ENCODE results near the gene USP28. TPM values are rescaled to one million over a fixed set of nuclear protein-coding genes. Genes with fewer than 3 reads are reported as not detected.

Gene USP28
- total RNA-seq, 1 donor from 2014 or later: 89.8 TPM

DNA sequence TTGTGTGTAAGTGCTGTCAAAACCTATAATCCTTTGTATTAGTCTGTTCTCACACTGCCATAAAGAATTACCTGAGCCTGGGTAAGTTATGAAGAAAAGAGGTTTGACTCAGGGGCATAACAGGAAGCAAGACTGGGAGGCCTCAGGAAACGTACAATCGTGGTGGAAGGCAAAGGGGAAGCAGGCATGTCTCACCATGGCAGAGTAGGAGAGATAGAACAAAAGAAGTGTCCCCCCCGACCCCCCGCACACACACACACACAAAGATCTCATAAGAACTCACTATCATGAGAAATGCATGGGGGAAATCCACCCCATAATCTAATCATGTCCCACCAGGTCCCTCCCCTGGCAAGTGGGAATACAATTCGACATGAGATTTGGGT is 2.3 kb upstream of the USP28 start:
- Mint-ChIP-seq H3K4me1 (ENCODE audit: unreplicated experiment) (peaks cover 47% of the 10 kb centered on the region), H3K4me3 (ENCODE audit: unreplicated experiment) (peak overlapping the region; percentile 76), H3K36me3 (ENCODE audit: low read depth, unreplicated experiment) (peaks cover 8% of the 10 kb centered on the region), H3K27me3 (ENCODE audit: unreplicated experiment) (peaks cover 18% of the 10 kb centered on the region), H3K27ac (ENCODE audit: unreplicated experiment) (peak overlapping the region; percentile 99), H3K9me3 (ENCODE audit: unreplicated experiment) (no peaks in the 10 kb centered on the region)
- no peak for DNase-seq (ENCODE audit: low spot score)
- TF ChIP-seq, protein P1, sequence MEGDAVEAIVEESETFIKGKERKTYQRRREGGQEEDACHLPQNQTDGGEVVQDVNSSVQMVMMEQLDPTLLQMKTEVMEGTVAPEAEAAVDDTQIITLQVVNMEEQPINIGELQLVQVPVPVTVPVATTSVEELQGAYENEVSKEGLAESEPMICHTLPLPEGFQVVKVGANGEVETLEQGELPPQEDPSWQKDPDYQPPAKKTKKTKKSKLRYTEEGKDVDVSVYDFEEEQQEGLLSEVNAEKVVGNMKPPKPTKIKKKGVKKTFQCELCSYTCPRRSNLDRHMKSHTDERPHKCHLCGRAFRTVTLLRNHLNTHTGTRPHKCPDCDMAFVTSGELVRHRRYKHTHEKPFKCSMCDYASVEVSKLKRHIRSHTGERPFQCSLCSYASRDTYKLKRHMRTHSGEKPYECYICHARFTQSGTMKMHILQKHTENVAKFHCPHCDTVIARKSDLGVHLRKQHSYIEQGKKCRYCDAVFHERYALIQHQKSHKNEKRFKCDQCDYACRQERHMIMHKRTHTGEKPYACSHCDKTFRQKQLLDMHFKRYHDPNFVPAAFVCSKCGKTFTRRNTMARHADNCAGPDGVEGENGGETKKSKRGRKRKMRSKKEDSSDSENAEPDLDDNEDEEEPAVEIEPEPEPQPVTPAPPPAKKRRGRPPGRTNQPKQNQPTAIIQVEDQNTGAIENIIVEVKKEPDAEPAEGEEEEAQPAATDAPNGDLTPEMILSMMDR (IDR thresholded peaks at IDR 0.05; ENCODE audit: unreplicated experiment): no peak

DNA sequence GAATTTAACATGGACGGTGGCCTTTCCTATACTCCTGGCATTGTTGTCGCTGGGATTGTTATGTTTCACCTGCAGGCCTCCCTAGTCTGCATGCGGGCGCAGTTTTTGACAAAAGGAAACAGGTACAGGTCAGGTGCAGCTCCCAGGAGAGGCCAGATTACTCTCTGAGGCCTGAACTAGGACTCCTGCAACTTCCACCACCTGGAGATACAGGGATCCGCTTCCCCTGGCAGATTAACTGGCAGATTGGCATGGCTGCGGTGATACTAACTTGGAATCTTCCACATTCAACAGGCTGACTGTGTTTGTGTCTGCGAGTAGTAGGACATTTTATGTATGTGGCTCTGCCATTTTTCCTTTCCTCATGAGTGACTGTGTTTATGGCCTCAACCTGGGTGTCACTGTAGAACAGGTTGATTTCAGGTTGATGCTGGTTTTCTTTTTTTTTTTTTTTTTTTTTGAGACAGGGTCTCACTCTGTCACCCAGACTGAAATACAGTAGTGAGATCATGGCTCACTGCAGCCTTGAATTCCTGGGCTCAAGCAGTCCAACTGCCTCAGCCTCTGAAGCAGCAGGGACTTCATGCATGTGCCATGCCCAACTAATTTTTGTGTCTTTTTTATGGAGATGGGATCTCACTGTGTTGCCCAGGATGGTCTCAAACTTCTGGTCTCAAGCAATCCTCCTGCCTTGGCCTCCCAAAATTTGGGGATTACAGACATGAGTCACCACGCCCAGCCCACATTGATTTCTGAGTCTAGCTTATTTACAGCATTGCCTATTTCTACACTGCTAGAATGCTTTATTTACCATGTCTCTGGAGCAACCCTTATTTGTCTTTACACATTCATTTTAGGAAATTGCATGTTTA is 1.7 kb upstream of the USP28 start:
- no peak for DNase-seq (ENCODE audit: low spot score)
- Mint-ChIP-seq H3K9me3 (ENCODE audit: unreplicated experiment) (no peaks in the 10 kb centered on the region), H3K27me3 (ENCODE audit: unreplicated experiment) (peaks cover 18% of the 10 kb centered on the region), H3K4me1 (ENCODE audit: unreplicated experiment) (peaks cover 53% of the 10 kb centered on the region), H3K27ac (ENCODE audit: unreplicated experiment) (peak overlapping the region; percentile 99), H3K4me3 (ENCODE audit: unreplicated experiment) (peak overlapping the region; percentile 95), H3K36me3 (ENCODE audit: low read depth, unreplicated experiment) (peaks cover 8% of the 10 kb centered on the region)
- TF ChIP-seq, protein P1 (IDR thresholded peaks at IDR 0.05; ENCODE audit: unreplicated experiment): no peak

- H3K36me3 Mint-ChIP-seq (ENCODE audit: low read depth, unreplicated experiment): peaks cover 8% of the 10 kb centered on the region
- TF ChIP-seq, protein P1 (IDR thresholded peaks at IDR 0.05; ENCODE audit: unreplicated experiment): no peak
- peaks cover 59% of the 10 kb centered on the region for H3K4me1 Mint-ChIP-seq (ENCODE audit: unreplicated experiment)
- H3K27ac Mint-ChIP-seq (ENCODE audit: unreplicated experiment): peak overlapping the region; percentile 99
- H3K4me3 Mint-ChIP-seq (ENCODE audit: unreplicated experiment): peak overlapping the region; percentile 95
- H3K9me3 Mint-ChIP-seq (ENCODE audit: unreplicated experiment): no peaks in the 10 kb centered on the region
- DNase-seq (ENCODE audit: low spot score): no peak
- H3K27me3 Mint-ChIP-seq (ENCODE audit: unreplicated experiment): peaks cover 18% of the 10 kb centered on the region
These were observed 864 bp upstream of the USP28 start for GRCh38 chr11:113876074-113876797.

- Mint-ChIP-seq H3K4me3 (ENCODE audit: unreplicated experiment) (peak overlapping the region; percentile 95), H3K27me3 (ENCODE audit: unreplicated experiment) (peaks cover 20% of the 10 kb centered on the region), H3K27ac (ENCODE audit: unreplicated experiment) (peak overlapping the region; percentile 82), H3K36me3 (ENCODE audit: low read depth, unreplicated experiment) (peaks cover 8% of the 10 kb centered on the region), H3K9me3 (ENCODE audit: unreplicated experiment) (no peaks in the 10 kb centered on the region), H3K4me1 (ENCODE audit: unreplicated experiment) (peaks cover 64% of the 10 kb centered on the region)
- TF ChIP-seq, protein P1 (IDR thresholded peaks at IDR 0.05; ENCODE audit: unreplicated experiment): no peak
- no peak for DNase-seq (ENCODE audit: low spot score)
These were observed 665 bp downstream of the USP28 start for GRCh38 chr11:113874581-113875233.
